Epithelial cell of proximal tubule (primary cell): Measurements from ENCODE around the gene HBG1. TPM values are rescaled to one million over a fixed set of nuclear protein-coding genes. Genes with fewer than 3 reads are reported as not detected.

Source experiments
- DNase-seq: peaks from one replicate; pipeline ENCODE4 v3.0.0-alpha.2; 2011; ENCODE audit warnings: low read depth
- H3K4me3 ChIP-seq: 2 replicates; pipeline ENCODE4 v1.5.1; 2011; ENCODE audit warnings: low read depth, mild to moderate bottlenecking, low read length
- total RNA-seq: library from RNA; depleted of rRNA; stranded (reverse); fragments of >200 nt; gene quantifications from 2 replicates; pipeline ENCODE4 v1.2.3, GENCODE V29; 2015
- TF ChIP-seq, protein P1 (sequence below): conservative IDR thresholded peaks from 2 replicates; pipeline ENCODE4 v1.5.1; 2012; ENCODE audit warnings: low read depth, mild to moderate bottlenecking, low read length

Gene HBG1
- total RNA-seq, 1 donor from 2014 or later: not detected

DNA sequence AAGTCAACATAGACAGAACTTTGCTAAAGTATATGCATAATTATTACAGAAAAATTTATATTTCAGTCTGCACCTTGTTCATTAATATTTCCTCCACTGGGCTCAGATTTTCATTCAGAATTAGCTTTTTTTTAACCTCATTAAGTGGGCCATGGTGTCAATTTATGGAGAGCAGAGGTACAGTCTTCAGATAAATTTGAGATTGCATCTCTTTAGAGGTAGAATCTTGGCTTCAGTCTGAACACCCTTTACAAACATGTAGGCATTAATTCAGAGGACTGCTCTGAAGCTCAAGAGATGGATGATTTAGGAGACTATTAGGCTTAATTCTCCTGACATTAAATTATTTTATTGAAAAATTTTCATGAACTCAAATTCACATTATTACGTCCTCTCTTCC lies 19.4 kb downstream of the HBG1 start:
- no peak for DNase-seq
- TF ChIP-seq, protein P1, sequence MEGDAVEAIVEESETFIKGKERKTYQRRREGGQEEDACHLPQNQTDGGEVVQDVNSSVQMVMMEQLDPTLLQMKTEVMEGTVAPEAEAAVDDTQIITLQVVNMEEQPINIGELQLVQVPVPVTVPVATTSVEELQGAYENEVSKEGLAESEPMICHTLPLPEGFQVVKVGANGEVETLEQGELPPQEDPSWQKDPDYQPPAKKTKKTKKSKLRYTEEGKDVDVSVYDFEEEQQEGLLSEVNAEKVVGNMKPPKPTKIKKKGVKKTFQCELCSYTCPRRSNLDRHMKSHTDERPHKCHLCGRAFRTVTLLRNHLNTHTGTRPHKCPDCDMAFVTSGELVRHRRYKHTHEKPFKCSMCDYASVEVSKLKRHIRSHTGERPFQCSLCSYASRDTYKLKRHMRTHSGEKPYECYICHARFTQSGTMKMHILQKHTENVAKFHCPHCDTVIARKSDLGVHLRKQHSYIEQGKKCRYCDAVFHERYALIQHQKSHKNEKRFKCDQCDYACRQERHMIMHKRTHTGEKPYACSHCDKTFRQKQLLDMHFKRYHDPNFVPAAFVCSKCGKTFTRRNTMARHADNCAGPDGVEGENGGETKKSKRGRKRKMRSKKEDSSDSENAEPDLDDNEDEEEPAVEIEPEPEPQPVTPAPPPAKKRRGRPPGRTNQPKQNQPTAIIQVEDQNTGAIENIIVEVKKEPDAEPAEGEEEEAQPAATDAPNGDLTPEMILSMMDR: no peak

DNA sequence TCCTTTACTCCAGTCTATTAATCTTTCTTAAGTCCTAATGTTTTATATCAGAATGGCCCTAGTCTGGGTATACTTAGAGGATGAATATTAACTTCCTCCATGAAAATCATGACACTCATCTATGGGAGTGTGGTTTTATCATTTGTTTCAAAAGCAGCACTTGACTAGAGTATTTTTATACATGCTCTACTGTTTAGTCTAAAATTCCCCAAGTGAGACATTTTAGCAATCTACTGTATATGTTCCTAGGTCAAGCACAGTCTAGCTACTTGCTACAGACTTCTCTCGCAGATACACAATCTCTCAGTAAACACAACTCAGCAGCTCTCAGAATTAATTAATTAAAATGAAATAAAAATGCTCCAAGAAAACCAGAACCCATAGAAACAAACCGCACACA lies 19.9 kb downstream of the HBG1 start:
- no peak for DNase-seq
- TF ChIP-seq, protein P1: no peak
- H3K4me3 ChIP-seq: no peak overlapping the region

More for the DNA sequence above, 19.4 kb downstream of the HBG1 start:
- H3K4me3 ChIP-seq: no peak overlapping the region

DNA sequence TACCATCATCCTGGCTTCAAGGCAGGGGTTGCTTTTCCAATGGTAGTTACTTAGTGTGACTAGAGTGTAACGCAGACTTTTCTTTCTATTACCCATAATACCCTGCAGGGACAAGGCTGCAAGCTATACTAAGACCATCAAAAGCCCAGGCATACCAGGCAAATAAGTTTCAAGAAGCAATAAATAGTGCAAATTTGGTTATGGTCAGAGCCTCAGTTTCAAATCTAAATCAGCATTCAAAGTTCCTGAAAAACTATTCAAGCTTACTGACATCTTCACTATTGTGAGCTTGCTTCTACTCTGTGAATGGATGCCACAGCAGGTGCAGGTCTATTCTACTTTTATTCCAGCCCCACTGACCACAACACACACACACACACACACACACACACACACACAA lies 20.3 kb downstream of the HBG1 start:
- DNase-seq: no peak
- TF ChIP-seq, protein P1: no peak
- H3K4me3 ChIP-seq: no peak overlapping the region

DNA sequence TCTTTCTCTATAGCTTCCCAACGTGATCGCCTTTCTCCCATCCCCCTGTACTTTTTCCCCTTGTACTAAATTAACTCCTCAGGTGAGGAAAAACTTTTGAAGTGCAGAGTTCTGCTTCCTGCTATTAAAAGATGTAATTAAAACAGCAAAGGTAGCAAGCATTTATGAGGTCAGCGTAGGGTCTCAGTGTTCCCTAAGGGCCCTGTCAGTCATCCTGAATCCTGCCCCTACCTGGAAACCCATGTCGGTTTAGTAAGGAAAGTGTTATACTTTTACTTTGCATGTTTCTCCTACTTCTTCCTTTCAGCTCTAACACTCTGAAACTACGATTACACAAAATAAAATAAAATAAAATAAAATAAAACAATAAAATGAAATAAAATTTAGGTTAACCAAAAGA lies 21.5 kb downstream of the HBG1 start:
- DNase-seq: no peak
- H3K4me3 ChIP-seq: no peak overlapping the region
- TF ChIP-seq, protein P1: no peak

DNA sequence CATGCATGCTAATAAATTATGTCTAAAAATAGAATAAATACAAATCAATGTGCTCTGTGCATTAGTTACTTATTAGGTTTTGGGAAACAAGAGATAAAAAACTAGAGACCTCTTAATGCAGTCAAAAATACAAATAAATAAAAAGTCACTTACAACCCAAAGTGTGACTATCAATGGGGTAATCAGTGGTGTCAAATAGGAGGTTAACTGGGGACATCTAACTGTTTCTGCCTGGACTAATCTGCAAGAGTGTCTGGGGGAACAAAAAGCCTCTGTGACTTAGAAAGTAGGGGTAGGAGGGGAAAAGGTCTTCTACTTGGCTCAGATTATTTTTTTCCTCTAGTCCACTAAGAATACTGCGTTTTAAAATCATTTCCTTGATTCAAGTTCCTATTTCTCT lies 22.0 kb downstream of the HBG1 start:
- TF ChIP-seq, protein P1: no peak
- no peak for DNase-seq
- H3K4me3 ChIP-seq: no peak overlapping the region

DNA sequence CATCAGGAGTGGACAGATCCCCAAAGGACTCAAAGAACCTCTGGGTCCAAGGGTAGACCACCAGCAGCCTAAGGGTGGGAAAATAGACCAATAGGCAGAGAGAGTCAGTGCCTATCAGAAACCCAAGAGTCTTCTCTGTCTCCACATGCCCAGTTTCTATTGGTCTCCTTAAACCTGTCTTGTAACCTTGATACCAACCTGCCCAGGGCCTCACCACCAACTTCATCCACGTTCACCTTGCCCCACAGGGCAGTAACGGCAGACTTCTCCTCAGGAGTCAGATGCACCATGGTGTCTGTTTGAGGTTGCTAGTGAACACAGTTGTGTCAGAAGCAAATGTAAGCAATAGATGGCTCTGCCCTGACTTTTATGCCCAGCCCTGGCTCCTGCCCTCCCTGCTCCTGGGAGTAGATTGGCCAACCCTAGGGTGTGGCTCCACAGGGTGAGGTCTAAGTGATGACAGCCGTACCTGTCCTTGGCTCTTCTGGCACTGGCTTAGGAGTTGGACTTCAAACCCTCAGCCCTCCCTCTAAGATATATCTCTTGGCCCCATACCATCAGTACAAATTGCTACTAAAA lies 22.8 kb downstream of the HBG1 start, which contains the start of gene HBB:
HBB (minus strand) TSS at position 340 of the 579 bp plus-strand sequence; CDS start at position 290, 50 bp downstream.
- TF ChIP-seq, protein P1: no peak
- no peak within 1 kb of the TSS for H3K4me3 ChIP-seq
- DNase-seq: no peak

DNA sequence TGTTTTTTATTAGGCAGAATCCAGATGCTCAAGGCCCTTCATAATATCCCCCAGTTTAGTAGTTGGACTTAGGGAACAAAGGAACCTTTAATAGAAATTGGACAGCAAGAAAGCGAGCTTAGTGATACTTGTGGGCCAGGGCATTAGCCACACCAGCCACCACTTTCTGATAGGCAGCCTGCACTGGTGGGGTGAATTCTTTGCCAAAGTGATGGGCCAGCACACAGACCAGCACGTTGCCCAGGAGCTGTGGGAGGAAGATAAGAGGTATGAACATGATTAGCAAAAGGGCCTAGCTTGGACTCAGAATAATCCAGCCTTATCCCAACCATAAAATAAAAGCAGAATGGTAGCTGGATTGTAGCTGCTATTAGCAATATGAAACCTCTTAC lies 24.2 kb downstream of the HBG1 start:
- H3K4me3 ChIP-seq: no peak overlapping the region
- DNase-seq: no peak
- TF ChIP-seq, protein P1: no peak
